Fibroblast of lung (primary cell): Measurements from ENCODE around the gene NINL. TPM values are rescaled to one million over a fixed set of nuclear protein-coding genes. Genes with fewer than 3 reads are reported as not detected.

Source experiments
- DNase-seq, 2 donors: peaks; one replicate each; pipeline versions ENCODE4 v3.0.0 to v3.0.0-alpha.2; 2010; ENCODE audit warnings: low read depth in 2 of 2
- H2AFZ ChIP-seq: 2 replicates; pipeline ENCODE4 v1.5.1; 2012; ENCODE audit warnings: low read length, control low read depth, inconsistent platforms
- H3K27ac ChIP-seq: 2 replicates; pipeline ENCODE4 v1.5.1; 2011; ENCODE audit warnings: low read length, control low read depth; ENCODE audit not compliant: insufficient read depth
- H3K27me3 ChIP-seq: 2 replicates; pipeline ENCODE4 v1.5.1; 2011; ENCODE audit warnings: mild to moderate bottlenecking, low read length; ENCODE audit not compliant: control insufficient read depth, insufficient read depth
- H3K36me3 ChIP-seq: 2 replicates; pipeline ENCODE4 v1.5.1; 2011; ENCODE audit warnings: low read length; ENCODE audit not compliant: control insufficient read depth, insufficient read depth
- H3K4me1 ChIP-seq: 2 replicates; pipeline ENCODE4 v1.5.1; 2011; ENCODE audit warnings: low read length; ENCODE audit not compliant: control insufficient read depth, insufficient read depth; ENCODE audit errors: extremely low read depth
- H3K4me2 ChIP-seq: 2 replicates; pipeline ENCODE4 v1.5.1; 2011; ENCODE audit warnings: low read length, control low read depth; ENCODE audit not compliant: insufficient read depth; ENCODE audit errors: extremely low read depth
- H3K4me3 ChIP-seq, 4 experiments: fragments of 200-600 bp in 1 of 4; sonication (generic) in 1 of 4; replicated peaks in 1 of 4; 2 replicates each; pipeline ENCODE4 v1.5.1; 2011 to 2016; ENCODE audit warnings: low read length in 4 of 4, low read depth in 3 of 4, mild to moderate bottlenecking in 3 of 4, control low read depth in 2 of 4, inconsistent platforms in 1 of 4, mixed read lengths in 1 of 4; ENCODE audit not compliant: insufficient read depth in 1 of 4; ENCODE audit errors: control extremely low read depth in 1 of 4
- H3K79me2 ChIP-seq: 2 replicates; pipeline ENCODE4 v1.5.1; 2012; ENCODE audit warnings: mild to moderate bottlenecking, low read length, inconsistent platforms; ENCODE audit not compliant: control insufficient read depth, insufficient read depth
- H3K9ac ChIP-seq: 2 replicates; pipeline ENCODE4 v1.5.1; 2011; ENCODE audit warnings: mild to moderate bottlenecking, low read length, control low read depth; ENCODE audit not compliant: insufficient read depth
- H3K9me3 ChIP-seq: 2 replicates; pipeline ENCODE4 v1.5.1; 2012; ENCODE audit warnings: low read depth, low read length; ENCODE audit not compliant: control insufficient read depth, insufficient read depth
- H4K20me1 ChIP-seq: 2 replicates; pipeline ENCODE4 v1.5.1; 2011; ENCODE audit warnings: low read length; ENCODE audit not compliant: control insufficient read depth, insufficient read depth; ENCODE audit errors: extremely low read depth
- CTCF ChIP-seq, 2 donors: IDR thresholded peaks in 1 of 2; conservative IDR thresholded peaks in 1 of 2; 1 replicate in 1 of 2; 2 replicates in 1 of 2; pipeline ENCODE4 v1.5.1; 2011 to 2012; ENCODE audit warnings: low read length in 2 of 2, control low read depth in 1 of 2, inconsistent platforms in 1 of 2, low read depth in 1 of 2, mild to moderate bottlenecking in 1 of 2
- EZH2 ChIP-seq: IDR thresholded peaks from 2 replicates; pipeline ENCODE4 v1.5.1; 2012; ENCODE audit warnings: low read length, control low read depth, mild to moderate bottlenecking; ENCODE audit errors: missing control alignments
- polyA plus RNA-seq, 2 donors: library from polyadenylated mRNA; depleted of rRNA in 1 of 2; stranded (reverse) in 1 of 2; unstranded in 1 of 2; fragments of >200 nt; gene quantifications; 2 replicates each; pipeline ENCODE4 v1.2.1, GENCODE V29; 2011 to 2012; ENCODE audit warnings: missing spikeins in 1 of 2
- total RNA-seq: library from RNA; depleted of rRNA; stranded (reverse); fragments of >200 nt; gene quantifications from 2 replicates; pipeline ENCODE4 v1.2.1, GENCODE V29; 2014

NINL gene
- total and polyA plus RNA-seq, 2 donors (not counting 1 experiment from before 2014, with no cell fraction given) = 4.4 to 16.3 TPM

GRCh38 chr20:25407311-25408169 lies 177.8 kb downstream of the NINL start, which contains the start of gene GINS1:
TSS of gene GINS1 (plus strand) at chr20:25407673. CDS start at chr20:25407821, 148 bp downstream.
- H2AFZ ChIP-seq = peak within 1 kb of the TSS; percentile 95
- H4K20me1 ChIP-seq = no peaks in the 10 kb centered on the region
- H3K9me3 ChIP-seq = no peaks in the 10 kb centered on the region
- H3K4me3 ChIP-seq = peak within 1 kb of the TSS; percentile 83 to 93 (median 84)
- peaks cover 30% of the 10 kb centered on the region for H3K79me2 ChIP-seq
- DNase-seq = peak; percentile 85 to 90
- no peaks in the 10 kb centered on the region for H3K36me3 ChIP-seq
- no peaks in the 10 kb centered on the region for H3K27me3 ChIP-seq
- H3K27ac ChIP-seq = peak within 1 kb of the TSS; percentile 86
- peak within 1 kb of the TSS; percentile 81 for H3K4me2 ChIP-seq
- peaks cover 5% of the 10 kb centered on the region for H3K4me1 ChIP-seq
- TF ChIP-seq CTCF (conservative IDR thresholded peaks at IDR 0.05 in 1 of 2, IDR thresholded peaks at IDR 0.05 in 1 of 2; ENCODE audit: low read depth in 1 of 2, low read length in 2 of 2) (no peak), EZH2 (no peak)
- H3K9ac ChIP-seq = peak within 1 kb of the TSS; percentile 84

Other genes starting within 250 kb of the NINL start
- gene ABHD12, start 194.7 kb downstream of the NINL start, total RNA-seq = 45.7 and 79.1 TPM in 2 replicates
- gene ABHD12, start 194.7 kb downstream of the NINL start, polyA plus RNA-seq = 52.9 and 84.6 TPM in 2 replicates
- gene GINS1, start 177.9 kb downstream of the NINL start, total RNA-seq = 1.3 and 3.0 TPM in 2 replicates
- 5.6 and 13.5 TPM in 2 replicates for gene GINS1, start 177.9 kb downstream of the NINL start, polyA plus RNA-seq
- 8.8 and 9.5 TPM in 2 replicates for gene NANP, start 38.5 kb upstream of the NINL start, total RNA-seq
- gene NANP, start 38.5 kb upstream of the NINL start, polyA plus RNA-seq = 9.4 and 9.9 TPM in 2 replicates
- 21.6 and 24.9 TPM in 2 replicates for gene ZNF337, start 111.3 kb upstream of the NINL start, total RNA-seq
- 5.6 and 7.1 TPM in 2 replicates for gene ZNF337, start 111.3 kb upstream of the NINL start, polyA plus RNA-seq